ENCODE measurements around the gene CLDN34. TPM values are rescaled to one million over a fixed set of nuclear protein-coding genes. Genes with fewer than 3 reads are reported as not detected.

The CLDN34 gene
- total RNA-seq, 1 experiment from 2014 or later, result not detected

DNA sequence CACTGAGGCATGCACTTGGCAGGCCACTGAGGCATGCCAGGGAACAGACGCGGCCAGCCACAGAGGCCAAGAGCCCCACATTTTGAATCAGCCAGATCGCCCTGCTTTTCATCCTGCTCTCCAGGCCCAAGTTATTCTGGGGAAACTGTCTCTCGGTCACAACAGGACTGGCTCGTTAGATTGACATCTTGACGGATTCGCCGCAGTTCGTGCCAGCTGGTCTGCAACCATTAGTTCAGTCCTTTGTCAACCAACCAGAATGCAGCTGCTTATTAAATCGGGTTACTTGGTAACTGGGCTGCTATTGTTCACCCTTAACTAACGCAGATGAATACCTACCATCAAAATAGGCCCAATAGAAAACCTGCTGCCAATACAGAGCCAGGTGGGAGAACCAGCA lies 16.7 kb downstream of the CLDN34 start:
- no peaks in the 10 kb centered on the region for H4K20me1 ChIP-seq (ENCODE audit: insufficient read depth, low read depth, low read length)
- no peak for DNase-seq
- H3K27me3 ChIP-seq (ENCODE audit: low read length), result no peaks in the 10 kb centered on the region
- H3K79me2 ChIP-seq (ENCODE audit: low read length), result no peaks in the 10 kb centered on the region
- H3K4me3 ChIP-seq (ENCODE audit: low read length), result no peak overlapping the region
- H3K36me3 ChIP-seq (ENCODE audit: insufficient read depth, low read length), result no peaks in the 10 kb centered on the region
- no peak overlapping the region for H3K4me2 ChIP-seq (ENCODE audit: low read depth, low read length, poor library complexity, severe bottlenecking)
- H3K4me1 ChIP-seq (ENCODE audit: low read length), result no peaks in the 10 kb centered on the region
- no peaks in the 10 kb centered on the region for H3K9me2 ChIP-seq (replicated peaks; ENCODE audit: insufficient read depth, low read length)
- no peak overlapping the region for H3K9ac ChIP-seq (ENCODE audit: low read length)
- no peak overlapping the region for H2AFZ ChIP-seq (ENCODE audit: low read length)
- H3K27ac ChIP-seq (ENCODE audit: low read length), result no peak overlapping the region
- H3K9me3 ChIP-seq (ENCODE audit: low read length), result no peaks in the 10 kb centered on the region

- DNase-seq, result peak; percentile 56
- no peaks in the 10 kb centered on the region for H3K9me2 ChIP-seq (replicated peaks; ENCODE audit: insufficient read depth, low read length)
- H3K4me3 ChIP-seq (ENCODE audit: low read length), result no peak overlapping the region
- no peaks in the 10 kb centered on the region for H4K20me1 ChIP-seq (ENCODE audit: insufficient read depth, low read depth, low read length)
- no peaks in the 10 kb centered on the region for H3K9me3 ChIP-seq (ENCODE audit: low read length)
- H3K36me3 ChIP-seq (ENCODE audit: insufficient read depth, low read length), result no peaks in the 10 kb centered on the region
- no peaks in the 10 kb centered on the region for H3K4me1 ChIP-seq (ENCODE audit: low read length)
- H3K27ac ChIP-seq (ENCODE audit: low read length), result no peak overlapping the region
- H3K79me2 ChIP-seq (ENCODE audit: low read length), result no peaks in the 10 kb centered on the region
- H3K27me3 ChIP-seq (ENCODE audit: low read length), result no peaks in the 10 kb centered on the region
- H2AFZ ChIP-seq (ENCODE audit: low read length), result no peak overlapping the region
- H3K4me2 ChIP-seq (ENCODE audit: low read depth, low read length, poor library complexity, severe bottlenecking), result no peak overlapping the region
- H3K9ac ChIP-seq (ENCODE audit: low read length), result no peak overlapping the region
These were observed 21.6 kb downstream of the CLDN34 start for GRCh38 chrX:9988762-9989161.

DNA sequence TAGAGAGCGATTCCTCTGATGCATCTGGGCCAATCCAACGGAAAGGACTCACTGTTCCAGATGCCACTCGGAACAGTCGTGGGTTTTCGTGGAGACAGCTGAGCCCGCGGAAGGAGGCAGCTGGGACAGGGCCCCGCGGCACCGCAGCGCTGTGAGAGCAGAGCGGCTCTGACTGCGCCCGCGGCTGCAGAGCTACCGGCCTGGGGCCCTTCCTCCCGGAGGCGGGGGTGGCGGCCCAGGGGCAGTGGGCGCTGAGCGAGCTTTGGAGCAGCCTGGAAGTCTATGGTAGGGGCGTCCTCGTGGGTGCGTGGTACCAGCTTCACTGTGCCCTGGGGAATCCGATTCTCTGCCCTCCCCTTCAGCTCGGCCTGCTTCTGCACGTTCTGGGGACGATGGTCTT lies 24.9 kb downstream of the CLDN34 start:
- Histone ChIP-seq H3K27ac (ENCODE audit: low read length) (no peak overlapping the region), H3K79me2 (ENCODE audit: low read length) (no peaks in the 10 kb centered on the region), H3K27me3 (ENCODE audit: low read length) (no peaks in the 10 kb centered on the region), H3K4me1 (ENCODE audit: low read length) (no peaks in the 10 kb centered on the region), H3K36me3 (ENCODE audit: insufficient read depth, low read length) (no peaks in the 10 kb centered on the region), H3K4me3 (ENCODE audit: low read length) (no peak overlapping the region), H3K9me3 (ENCODE audit: low read length) (no peaks in the 10 kb centered on the region), H3K4me2 (ENCODE audit: low read depth, low read length, poor library complexity, severe bottlenecking) (no peak overlapping the region), H3K9me2 (replicated peaks; ENCODE audit: insufficient read depth, low read length) (no peaks in the 10 kb centered on the region), H2AFZ (ENCODE audit: low read length) (no peak overlapping the region), H4K20me1 (ENCODE audit: insufficient read depth, low read depth, low read length) (no peaks in the 10 kb centered on the region), H3K9ac (ENCODE audit: low read length) (no peak overlapping the region)
- DNase-seq, result no peak

- Histone ChIP-seq H3K27ac (ENCODE audit: low read length) (no peak overlapping the region), H3K4me2 (ENCODE audit: low read depth, low read length, poor library complexity, severe bottlenecking) (no peak overlapping the region), H3K4me1 (ENCODE audit: low read length) (no peaks in the 10 kb centered on the region), H3K4me3 (ENCODE audit: low read length) (no peak overlapping the region), H3K36me3 (ENCODE audit: insufficient read depth, low read length) (no peaks in the 10 kb centered on the region), H3K9ac (ENCODE audit: low read length) (no peak overlapping the region), H4K20me1 (ENCODE audit: insufficient read depth, low read depth, low read length) (no peaks in the 10 kb centered on the region), H3K9me2 (replicated peaks; ENCODE audit: insufficient read depth, low read length) (no peaks in the 10 kb centered on the region), H3K9me3 (ENCODE audit: low read length) (no peaks in the 10 kb centered on the region), H3K27me3 (ENCODE audit: low read length) (no peaks in the 10 kb centered on the region), H3K79me2 (ENCODE audit: low read length) (no peaks in the 10 kb centered on the region), H2AFZ (ENCODE audit: low read length) (no peak overlapping the region)
- DNase-seq, result no peak
These were observed 25.6 kb downstream of the CLDN34 start for GRCh38 chrX:9992724-9993123.

DNA sequence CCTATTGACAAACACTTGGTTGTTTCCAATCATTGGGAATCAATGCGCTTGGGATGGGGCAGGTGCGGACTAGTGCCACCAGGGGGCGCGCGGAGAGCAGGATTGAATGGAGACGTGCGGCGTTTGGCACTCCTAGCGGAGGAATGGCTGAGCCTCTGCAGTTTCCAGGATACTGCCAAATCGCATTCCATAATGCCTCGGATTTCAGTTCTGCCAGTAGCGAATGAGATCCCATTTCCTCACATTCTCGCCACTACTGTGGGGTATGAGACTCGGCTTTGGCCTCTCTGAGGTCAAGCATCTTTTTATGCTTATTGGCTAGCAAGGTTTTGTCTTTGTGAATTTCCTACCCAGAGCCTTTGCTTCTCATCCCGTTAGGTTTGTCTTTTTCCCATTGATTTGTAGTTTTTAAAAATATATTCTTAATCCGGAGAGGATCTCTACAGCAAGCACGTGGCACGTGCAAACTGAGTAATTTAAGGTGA lies 28.7 kb downstream of the CLDN34 start:
- no peaks in the 10 kb centered on the region for H3K27me3 ChIP-seq (ENCODE audit: low read length)
- H3K27ac ChIP-seq (ENCODE audit: low read length), result no peak overlapping the region
- H3K9me2 ChIP-seq (replicated peaks; ENCODE audit: insufficient read depth, low read length), result no peaks in the 10 kb centered on the region
- H3K4me2 ChIP-seq (ENCODE audit: low read depth, low read length, poor library complexity, severe bottlenecking), result no peak overlapping the region
- no peak overlapping the region for H3K9ac ChIP-seq (ENCODE audit: low read length)
- no peaks in the 10 kb centered on the region for H3K9me3 ChIP-seq (ENCODE audit: low read length)
- no peaks in the 10 kb centered on the region for H4K20me1 ChIP-seq (ENCODE audit: insufficient read depth, low read depth, low read length)
- no peak overlapping the region for H2AFZ ChIP-seq (ENCODE audit: low read length)
- H3K79me2 ChIP-seq (ENCODE audit: low read length), result no peaks in the 10 kb centered on the region
- H3K36me3 ChIP-seq (ENCODE audit: insufficient read depth, low read length), result no peaks in the 10 kb centered on the region
- H3K4me1 ChIP-seq (ENCODE audit: low read length), result no peaks in the 10 kb centered on the region
- no peak overlapping the region for H3K4me3 ChIP-seq (ENCODE audit: low read length)
- peak; percentile 84 for DNase-seq

- Histone ChIP-seq H3K4me2 (ENCODE audit: low read depth, low read length, poor library complexity, severe bottlenecking) (no peak overlapping the region), H3K36me3 (ENCODE audit: insufficient read depth, low read length) (no peaks in the 10 kb centered on the region), H3K9me3 (ENCODE audit: low read length) (no peaks in the 10 kb centered on the region), H3K79me2 (ENCODE audit: low read length) (no peaks in the 10 kb centered on the region), H3K9me2 (replicated peaks; ENCODE audit: insufficient read depth, low read length) (no peaks in the 10 kb centered on the region), H3K4me1 (ENCODE audit: low read length) (no peaks in the 10 kb centered on the region), H3K27ac (ENCODE audit: low read length) (no peak overlapping the region), H2AFZ (ENCODE audit: low read length) (no peak overlapping the region), H3K9ac (ENCODE audit: low read length) (no peak overlapping the region), H3K27me3 (ENCODE audit: low read length) (no peaks in the 10 kb centered on the region), H3K4me3 (ENCODE audit: low read length) (no peak overlapping the region), H4K20me1 (ENCODE audit: insufficient read depth, low read depth, low read length) (no peaks in the 10 kb centered on the region)
- no peak for DNase-seq
These were observed 29.9 kb downstream of the CLDN34 start for GRCh38 chrX:9997041-9997440.

- Histone ChIP-seq H2AFZ (ENCODE audit: low read length) (no peak overlapping the region), H3K27me3 (ENCODE audit: low read length) (no peaks in the 10 kb centered on the region), H3K79me2 (ENCODE audit: low read length) (no peaks in the 10 kb centered on the region), H3K4me2 (ENCODE audit: low read depth, low read length, poor library complexity, severe bottlenecking) (no peak overlapping the region), H3K9me2 (replicated peaks; ENCODE audit: insufficient read depth, low read length) (no peaks in the 10 kb centered on the region), H3K9me3 (ENCODE audit: low read length) (no peaks in the 10 kb centered on the region), H3K36me3 (ENCODE audit: insufficient read depth, low read length) (no peaks in the 10 kb centered on the region), H3K9ac (ENCODE audit: low read length) (no peak overlapping the region), H3K4me3 (ENCODE audit: low read length) (no peak overlapping the region), H3K4me1 (ENCODE audit: low read length) (no peaks in the 10 kb centered on the region), H3K27ac (ENCODE audit: low read length) (no peak overlapping the region), H4K20me1 (ENCODE audit: insufficient read depth, low read depth, low read length) (no peaks in the 10 kb centered on the region)
- DNase-seq, result no peak
These were observed 30.4 kb downstream of the CLDN34 start for GRCh38 chrX:9997524-9997923.

DNA sequence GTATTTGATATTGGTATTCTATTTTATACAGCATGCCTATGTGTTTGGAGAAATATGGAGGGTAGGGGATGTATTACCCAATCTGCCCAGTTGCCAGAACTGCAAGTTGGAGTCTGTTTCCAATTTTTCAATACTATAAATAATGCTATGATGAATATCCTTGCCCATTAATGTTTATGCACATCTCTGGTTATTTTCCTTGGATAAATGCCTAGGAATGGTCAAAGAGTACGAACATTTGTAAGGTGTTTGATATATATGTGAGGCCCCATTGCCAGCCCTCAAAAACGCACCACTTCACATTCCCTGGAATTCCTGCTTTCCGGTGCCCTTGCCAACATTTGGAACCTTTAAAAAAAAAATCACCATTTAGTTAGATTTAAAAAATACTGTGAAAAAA lies 34.3 kb downstream of the CLDN34 start:
- Histone ChIP-seq H3K36me3 (ENCODE audit: insufficient read depth, low read length) (no peaks in the 10 kb centered on the region), H3K79me2 (ENCODE audit: low read length) (no peaks in the 10 kb centered on the region), H3K4me2 (ENCODE audit: low read depth, low read length, poor library complexity, severe bottlenecking) (no peak overlapping the region), H3K27ac (ENCODE audit: low read length) (no peak overlapping the region), H3K27me3 (ENCODE audit: low read length) (no peaks in the 10 kb centered on the region), H3K9me2 (replicated peaks; ENCODE audit: insufficient read depth, low read length) (no peaks in the 10 kb centered on the region), H3K4me3 (ENCODE audit: low read length) (no peak overlapping the region), H2AFZ (ENCODE audit: low read length) (no peak overlapping the region), H3K4me1 (ENCODE audit: low read length) (no peaks in the 10 kb centered on the region), H4K20me1 (ENCODE audit: insufficient read depth, low read depth, low read length) (no peaks in the 10 kb centered on the region), H3K9me3 (ENCODE audit: low read length) (no peaks in the 10 kb centered on the region), H3K9ac (ENCODE audit: low read length) (no peak overlapping the region)
- DNase-seq, result no peak
